GM12891 (cell line): Measurements from ENCODE around the gene ST8SIA4.

Experiments
- DNase-seq: peaks from one replicate; pipeline ENCODE4 v3.0.0; 2011; ENCODE audit warnings: low spot score; ENCODE audit not compliant: insufficient read length
- FAIRE-seq: peaks from 2 replicates; lab custom pipeline; 2011; peaks lifted over from hg19 to GRCh38; lab: Jason Lieb, UNC
- PAX5 ChIP-seq: IDR thresholded peaks from 2 replicates; pipeline ENCODE4 v1.6.1; 2011; ENCODE audit warnings: low read length, moderate library complexity, mild to moderate bottlenecking; ENCODE audit not compliant: insufficient read depth, severe bottlenecking
- POLR2A ChIP-seq: IDR thresholded peaks from 2 replicates; pipeline ENCODE4 v1.6.1; 2011; ENCODE audit warnings: low read depth, low read length, control low read depth
- POLR2AphosphoS5 ChIP-seq: IDR thresholded peaks from 2 replicates; pipeline ENCODE4 v1.6.1; 2011; ENCODE audit warnings: low read depth, low read length, control low read depth
- POU2F2 ChIP-seq: IDR thresholded peaks from 2 replicates; pipeline ENCODE4 v1.6.1; 2011; ENCODE audit warnings: low read depth, mild to moderate bottlenecking, control low read depth, low read length, moderate library complexity
- SPI1 ChIP-seq: IDR thresholded peaks from 2 replicates; pipeline ENCODE4 v1.6.1; 2011; ENCODE audit warnings: low read depth, low read length, control low read depth
- TAF1 ChIP-seq: IDR thresholded peaks from 2 replicates; pipeline ENCODE4 v1.6.1; 2011; ENCODE audit warnings: low read depth, low read length, control low read depth

The ST8SIA4 gene

GRCh38 chr5:100855937-100856430 lies 47.1 kb downstream of the ST8SIA4 start:
- TF ChIP-seq POU2F2 (no peak), POLR2AphosphoS5 (no peak)
- no peak for DNase-seq
- FAIRE-seq, result peak; percentile 79

- FAIRE-seq, result no peak
- no peak for DNase-seq
- TF ChIP-seq TAF1, result no peak
- no peak for TF ChIP-seq PAX5
- no peak for TF ChIP-seq POLR2A
- no peak for TF ChIP-seq SPI1
- TF ChIP-seq POLR2AphosphoS5, result no peak
- no peak for TF ChIP-seq POU2F2
Measured at GRCh38 chr5:100855295-100855694, 47.8 kb downstream of the ST8SIA4 start.

GRCh38 chr5:100854591-100854990 lies 48.5 kb downstream of the ST8SIA4 start:
- DNase-seq (no peak), FAIRE-seq (no peak)
- TF ChIP-seq PAX5, result no peak
- TF ChIP-seq POLR2AphosphoS5, result no peak
- TF ChIP-seq POU2F2, result no peak
- TF ChIP-seq POLR2A, result no peak
- TF ChIP-seq TAF1, result no peak
- no peak for TF ChIP-seq SPI1

- FAIRE-seq (no peak), DNase-seq (no peak)
- TF ChIP-seq SPI1, result no peak
- TF ChIP-seq POLR2AphosphoS5, result no peak
- TF ChIP-seq POLR2A, result no peak
- TF ChIP-seq POU2F2, result no peak
- no peak for TF ChIP-seq TAF1
Measured at GRCh38 chr5:100853582-100853981, 49.5 kb downstream of the ST8SIA4 start.

GRCh38 chr5:100852988-100853449 lies 50.1 kb downstream of the ST8SIA4 start:
- TF ChIP-seq SPI1 (peak; percentile 94), TAF1 (no peak)
- FAIRE-seq (peak; percentile 92), DNase-seq (no peak)

- DNase-seq (no peak), FAIRE-seq (peak; percentile 57)
- no peak for TF ChIP-seq POU2F2
- no peak for TF ChIP-seq POLR2A
- no peak for TF ChIP-seq TAF1
- no peak for TF ChIP-seq PAX5
- TF ChIP-seq SPI1, result no peak
- no peak for TF ChIP-seq POLR2AphosphoS5
Measured at GRCh38 chr5:100852051-100852450, 51.0 kb downstream of the ST8SIA4 start.

- FAIRE-seq (no peak), DNase-seq (no peak)
- no peak for TF ChIP-seq SPI1
- no peak for TF ChIP-seq POLR2A
- TF ChIP-seq TAF1, result no peak
- no peak for TF ChIP-seq POU2F2
- TF ChIP-seq POLR2AphosphoS5, result no peak
- no peak for TF ChIP-seq PAX5
Measured at GRCh38 chr5:100846772-100847171, 56.3 kb downstream of the ST8SIA4 start.

- no peak for TF ChIP-seq POLR2A
- no peak for TF ChIP-seq POU2F2
- TF ChIP-seq TAF1, result no peak
- TF ChIP-seq POLR2AphosphoS5, result no peak
- no peak for TF ChIP-seq SPI1
- TF ChIP-seq PAX5, result no peak
- FAIRE-seq (no peak), DNase-seq (no peak)
Measured at GRCh38 chr5:100842080-100842479, 61.0 kb downstream of the ST8SIA4 start.

GRCh38 chr5:100841358-100842076 lies 61.6 kb downstream of the ST8SIA4 start:
- peak; percentile 83 for FAIRE-seq
- TF ChIP-seq POLR2A (no peak), POLR2AphosphoS5 (0 out of 2 replicates have a peak, but pooled peaks have one; percentile 5), PAX5 (no peak), TAF1 (no peak), SPI1 (no peak), POU2F2 (no peak)
- no peak for DNase-seq

GRCh38 chr5:100840789-100841188 lies 62.3 kb downstream of the ST8SIA4 start:
- DNase-seq, result no peak
- TF ChIP-seq POLR2AphosphoS5, result no peak
- no peak for TF ChIP-seq PAX5
- no peak for TF ChIP-seq POLR2A
- TF ChIP-seq SPI1, result peak; percentile 4; the same call in 1 of the 2 replicates
- no peak for TF ChIP-seq TAF1
- no peak for TF ChIP-seq POU2F2
- no peak for FAIRE-seq
